Mesendoderm (in vitro differentiated cells): Measurements from ENCODE around the gene ARID1B.

Source experiments
- DNase-seq: peaks from one replicate; pipeline ENCODE4 v3.0.0; 2013
- H2AK5ac ChIP-seq: 2 replicates; pipeline ENCODE4 v1.6.1; 2013; ENCODE audit warnings: low read length, inconsistent platforms
- H2BK120ac ChIP-seq: 2 replicates; pipeline ENCODE4 v1.6.1; 2013; ENCODE audit warnings: low read depth, mild to moderate bottlenecking, low read length, moderate library complexity, mixed read lengths
- H2BK15ac ChIP-seq: replicated peaks from 2 replicates; pipeline ENCODE4 v1.6.1; 2013; ENCODE audit warnings: low read depth, mild to moderate bottlenecking, moderate library complexity
- H2BK5ac ChIP-seq: 2 replicates; pipeline ENCODE4 v1.6.1; 2013; ENCODE audit warnings: low read length, inconsistent platforms
- H3K18ac ChIP-seq: 2 replicates; pipeline ENCODE4 v1.6.1; 2013; ENCODE audit warnings: mild to moderate bottlenecking, low read length, mixed read lengths
- H3K23ac ChIP-seq: one replicate; pipeline ENCODE4 v1.6.1; 2013; ENCODE audit warnings: low read length
- H3K27ac ChIP-seq: 2 replicates; pipeline ENCODE4 v1.5.1; 2013; ENCODE audit warnings: low read depth, mild to moderate bottlenecking, inconsistent platforms, low read length, moderate library complexity
- H3K27me3 ChIP-seq: 2 replicates; pipeline ENCODE4 v1.6.1; 2013; ENCODE audit warnings: low read length, control low read depth, mild to moderate bottlenecking, inconsistent platforms; ENCODE audit not compliant: insufficient read depth, poor library complexity
- H3K36me3 ChIP-seq: 2 replicates; pipeline ENCODE4 v1.6.1; 2013; ENCODE audit warnings: low read length, inconsistent platforms; ENCODE audit not compliant: control insufficient read depth, insufficient read depth
- H3K4ac ChIP-seq: one replicate; pipeline ENCODE4 v1.6.1; 2013; ENCODE audit warnings: low read depth, mild to moderate bottlenecking, low read length, moderate library complexity
- H3K4me1 ChIP-seq: 2 replicates; pipeline ENCODE4 v1.6.1; 2013; ENCODE audit warnings: low read depth, low read length, inconsistent platforms; ENCODE audit not compliant: control insufficient read depth
- H3K4me2 ChIP-seq: 2 replicates; pipeline ENCODE4 v1.6.1; 2013; ENCODE audit warnings: low read length
- H3K4me3 ChIP-seq: 2 replicates; pipeline ENCODE4 v1.5.1; 2013; ENCODE audit warnings: mild to moderate bottlenecking, low read length
- H3K56ac ChIP-seq: one replicate; pipeline ENCODE4 v1.6.1; 2013; ENCODE audit warnings: low read length
- H3K79me1 ChIP-seq: 2 replicates; pipeline ENCODE4 v1.6.1; 2013; ENCODE audit warnings: low read length, inconsistent platforms
- H3K79me2 ChIP-seq: 2 replicates; pipeline ENCODE4 v1.6.1; 2013; ENCODE audit warnings: mild to moderate bottlenecking, low read length; ENCODE audit not compliant: control insufficient read depth, insufficient read depth
- H3K9ac ChIP-seq: 2 replicates; pipeline ENCODE4 v1.6.1; 2013; ENCODE audit warnings: low read length, inconsistent platforms
- H4K5ac ChIP-seq: one replicate; pipeline ENCODE4 v1.6.1; 2013; ENCODE audit warnings: low read length
- H4K8ac ChIP-seq: one replicate; pipeline ENCODE4 v1.6.1; 2013; ENCODE audit warnings: low read depth, mild to moderate bottlenecking, control low read depth, low read length, moderate library complexity
- WGBS: extraction: QIAGEN DNeasy Blood & Tissue Kit; methylation state at CpG from one replicate; pipeline ENCODE4 v1.1.7; 2013; ENCODE audit warnings: low lambda C conversion rate, missing lambda C conversion rate; ENCODE audit not compliant: insufficient coverage; ENCODE audit errors: extremely low coverage; 5-methylcytosine and 5-hydroxymethylcytosine counted together

ARID1B gene

DNA sequence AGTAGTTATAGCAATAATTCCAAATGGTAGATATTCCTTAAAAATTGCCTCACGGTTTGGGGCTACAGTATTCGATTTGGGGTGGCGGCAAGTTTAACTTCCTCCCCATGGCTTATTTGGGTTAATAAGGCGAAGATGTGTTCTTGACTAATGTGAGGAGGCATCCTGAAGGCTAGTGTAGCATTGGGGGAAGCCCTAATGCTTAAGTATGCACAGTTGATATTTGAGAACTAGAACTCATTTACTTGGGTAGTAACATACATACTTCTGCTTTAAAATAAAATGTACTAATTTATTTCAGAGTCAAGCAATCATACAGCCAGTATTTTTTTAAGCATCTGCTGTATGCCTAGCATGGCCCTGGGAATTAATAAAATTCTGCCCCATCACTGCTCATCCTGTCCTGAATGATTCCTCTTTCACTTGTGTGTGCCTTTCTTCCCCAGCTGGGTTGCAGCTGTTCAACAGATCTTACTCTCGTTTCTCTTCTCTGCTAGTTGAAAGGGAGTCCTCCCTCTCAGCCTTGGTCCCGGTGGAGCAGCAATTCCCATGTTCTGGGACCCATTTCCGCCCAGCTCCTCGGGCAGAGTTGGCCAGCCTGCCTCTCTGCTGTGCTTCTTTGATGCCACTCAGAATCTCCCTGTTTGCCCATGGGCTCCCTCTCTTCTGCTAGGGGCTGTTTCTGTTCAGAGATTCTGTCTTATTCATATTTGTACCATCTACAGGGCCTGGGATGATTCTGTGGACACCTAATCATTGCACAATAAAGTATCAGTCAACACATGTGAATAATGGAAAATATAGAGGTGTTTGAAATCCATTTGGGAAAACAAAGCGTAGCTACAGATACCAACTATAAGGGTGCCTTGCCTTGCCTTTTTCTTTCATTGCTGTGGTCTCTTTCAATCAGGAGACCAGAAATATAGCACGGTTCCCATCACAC, 104.8 kb downstream of the ARID1B start:
- H3K4ac ChIP-seq = no peak overlapping the region
- H3K79me1 ChIP-seq = peaks cover 30% of the 10 kb centered on the region
- H3K4me1 ChIP-seq = peaks cover 12% of the 10 kb centered on the region
- no peak overlapping the region for H2BK15ac ChIP-seq
- no peak overlapping the region for H2BK5ac ChIP-seq
- H3K56ac ChIP-seq = no peak overlapping the region
- no peak overlapping the region for H3K4me2 ChIP-seq
- no peak overlapping the region for H4K5ac ChIP-seq
- no peak overlapping the region for H2BK120ac ChIP-seq
- H3K23ac ChIP-seq = no peak overlapping the region
- H3K79me2 ChIP-seq = peaks cover 71% of the 10 kb centered on the region
- H4K8ac ChIP-seq = no peak overlapping the region
- H2AK5ac ChIP-seq = no peak overlapping the region
- H3K18ac ChIP-seq = no peak overlapping the region
- H3K27me3 ChIP-seq = no peaks in the 10 kb centered on the region
- H3K27ac ChIP-seq = no peak overlapping the region
- no peak overlapping the region for H3K4me3 ChIP-seq
- no peaks in the 10 kb centered on the region for H3K36me3 ChIP-seq
- no CpG with 5 or more reads among the region's 10 CpGs for WGBS
- DNase-seq = no peak
- no peak overlapping the region for H3K9ac ChIP-seq

DNA sequence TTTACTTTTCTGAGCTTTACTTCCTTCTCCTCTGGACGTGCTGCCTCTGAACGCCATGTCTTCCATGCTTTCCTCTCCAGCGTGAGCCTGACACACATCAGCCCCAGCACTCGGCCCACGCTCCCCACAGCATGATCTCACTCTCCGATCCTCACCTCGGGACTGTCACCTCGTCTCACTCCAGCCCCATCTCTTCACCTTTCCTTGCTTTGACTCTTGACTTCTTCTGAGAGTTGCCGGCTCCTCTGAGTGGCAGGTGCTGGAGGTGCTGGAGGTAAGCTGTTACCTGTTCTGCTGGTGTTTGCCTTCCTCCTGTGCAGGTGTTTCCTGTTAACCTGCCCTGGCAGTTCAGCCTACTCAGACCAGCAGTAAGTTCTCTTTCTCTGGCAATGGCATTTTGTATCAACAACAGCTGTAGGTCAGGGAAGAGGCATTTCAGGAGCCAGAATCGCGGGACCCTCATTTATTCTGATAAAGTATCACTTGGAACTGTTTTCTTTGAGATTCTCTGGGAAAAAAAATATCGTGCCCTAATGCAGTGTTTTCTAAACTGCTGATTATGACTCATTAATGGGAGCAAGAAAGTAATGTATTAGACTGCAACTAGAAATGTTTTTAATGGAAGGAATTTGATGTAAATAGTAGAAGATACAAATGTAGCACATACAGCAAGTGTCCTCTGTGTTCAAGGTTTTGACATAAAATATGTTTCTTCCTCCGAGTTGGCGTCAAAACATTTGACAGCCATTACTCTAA, 106.5 kb downstream of the ARID1B start:
- no peak overlapping the region for H3K56ac ChIP-seq
- no peak overlapping the region for H3K4me2 ChIP-seq
- peaks cover 20% of the 10 kb centered on the region for H3K79me1 ChIP-seq
- H2BK5ac ChIP-seq = no peak overlapping the region
- H3K27ac ChIP-seq = no peak overlapping the region
- H3K4me3 ChIP-seq = no peak overlapping the region
- no peak overlapping the region for H4K5ac ChIP-seq
- no peak overlapping the region for H3K18ac ChIP-seq
- peaks cover 10% of the 10 kb centered on the region for H3K4me1 ChIP-seq
- no peak overlapping the region for H3K9ac ChIP-seq
- no peak overlapping the region for H3K4ac ChIP-seq
- peaks cover 61% of the 10 kb centered on the region for H3K79me2 ChIP-seq
- no CpG with 5 or more reads among the region's 14 CpGs for WGBS
- H4K8ac ChIP-seq = no peak overlapping the region
- no peak overlapping the region for H3K23ac ChIP-seq
- H2AK5ac ChIP-seq = no peak overlapping the region
- H3K27me3 ChIP-seq = no peaks in the 10 kb centered on the region
- DNase-seq = no peak
- no peaks in the 10 kb centered on the region for H3K36me3 ChIP-seq
- H2BK15ac ChIP-seq = no peak overlapping the region
- no peak overlapping the region for H2BK120ac ChIP-seq

DNA sequence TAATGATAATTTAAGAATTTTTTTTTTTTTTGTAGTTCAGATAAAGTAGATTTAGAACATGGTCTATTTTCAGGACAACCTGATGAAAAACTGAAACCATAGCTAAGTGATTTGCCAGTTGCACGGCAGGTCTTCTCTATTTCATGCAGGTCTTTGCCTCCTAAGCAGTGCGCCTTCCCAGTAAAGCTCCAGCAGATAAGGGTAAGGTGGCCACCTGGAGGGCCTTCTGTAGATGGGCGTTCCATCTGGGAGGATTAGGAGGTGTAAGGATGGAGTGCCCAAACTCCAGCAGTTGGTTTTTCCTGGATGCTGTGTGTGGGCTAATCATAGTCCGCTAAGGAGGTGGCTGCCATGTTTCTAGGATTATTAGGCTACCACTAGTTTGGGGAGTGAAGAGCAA, 107.1 kb downstream of the ARID1B start:
- no peak overlapping the region for H3K56ac ChIP-seq

DNA sequence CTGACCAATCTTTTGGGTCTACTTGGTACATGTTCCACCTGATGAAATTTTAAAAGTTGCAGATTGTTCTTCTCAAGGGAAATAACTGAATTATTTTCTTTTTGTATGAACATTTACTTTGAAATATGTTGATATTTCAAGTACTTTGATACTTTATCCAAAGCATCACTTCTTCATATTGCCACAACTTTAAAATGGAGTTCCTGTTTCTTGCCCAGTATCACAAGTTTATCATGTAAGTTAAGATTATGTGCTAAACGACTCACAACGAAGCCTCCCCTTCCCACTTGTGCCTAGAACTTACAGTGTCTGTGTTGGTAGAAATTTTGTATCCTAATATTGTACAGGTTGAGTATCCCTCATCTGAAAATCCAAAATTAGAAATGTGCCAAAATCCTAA, 108.4 kb downstream of the ARID1B start:
- Histone ChIP-seq H3K79me1 (peaks cover 17% of the 10 kb centered on the region), H2BK120ac (no peak overlapping the region), H3K4me3 (no peak overlapping the region), H3K4me1 (no peaks in the 10 kb centered on the region), H2AK5ac (no peak overlapping the region), H2BK5ac (no peak overlapping the region), H3K23ac (no peak overlapping the region), H3K18ac (no peak overlapping the region), H3K79me2 (peaks cover 55% of the 10 kb centered on the region), H3K9ac (no peak overlapping the region), H3K27me3 (no peaks in the 10 kb centered on the region), H3K4ac (no peak overlapping the region), H4K8ac (no peak overlapping the region), H3K4me2 (no peak overlapping the region), H3K36me3 (no peaks in the 10 kb centered on the region), H3K56ac (no peak overlapping the region), H2BK15ac (no peak overlapping the region), H3K27ac (no peak overlapping the region), H4K5ac (no peak overlapping the region)
- WGBS = no CpG with 5 or more reads among the region's 2 CpGs
- DNase-seq = no peak

More for the DNA sequence above, 107.1 kb downstream of the ARID1B start:
- no peak overlapping the region for H3K18ac ChIP-seq
- no peak overlapping the region for H2BK15ac ChIP-seq
- no peak for DNase-seq
- no peak overlapping the region for H2BK5ac ChIP-seq
- H2AK5ac ChIP-seq = no peak overlapping the region
- peaks cover 56% of the 10 kb centered on the region for H3K79me2 ChIP-seq
- H4K8ac ChIP-seq = no peak overlapping the region
- peaks cover 16% of the 10 kb centered on the region for H3K79me1 ChIP-seq
- no peak overlapping the region for H3K4me2 ChIP-seq
- H3K23ac ChIP-seq = no peak overlapping the region
- no peak overlapping the region for H3K4ac ChIP-seq
- H3K36me3 ChIP-seq = no peaks in the 10 kb centered on the region
- H4K5ac ChIP-seq = no peak overlapping the region
- WGBS = no CpG with 5 or more reads among the region's 4 CpGs
- peaks cover 3% of the 10 kb centered on the region for H3K4me1 ChIP-seq
- H3K9ac ChIP-seq = no peak overlapping the region
- H2BK120ac ChIP-seq = no peak overlapping the region
- no peak overlapping the region for H3K27ac ChIP-seq
- no peaks in the 10 kb centered on the region for H3K27me3 ChIP-seq
- no peak overlapping the region for H3K4me3 ChIP-seq

DNA sequence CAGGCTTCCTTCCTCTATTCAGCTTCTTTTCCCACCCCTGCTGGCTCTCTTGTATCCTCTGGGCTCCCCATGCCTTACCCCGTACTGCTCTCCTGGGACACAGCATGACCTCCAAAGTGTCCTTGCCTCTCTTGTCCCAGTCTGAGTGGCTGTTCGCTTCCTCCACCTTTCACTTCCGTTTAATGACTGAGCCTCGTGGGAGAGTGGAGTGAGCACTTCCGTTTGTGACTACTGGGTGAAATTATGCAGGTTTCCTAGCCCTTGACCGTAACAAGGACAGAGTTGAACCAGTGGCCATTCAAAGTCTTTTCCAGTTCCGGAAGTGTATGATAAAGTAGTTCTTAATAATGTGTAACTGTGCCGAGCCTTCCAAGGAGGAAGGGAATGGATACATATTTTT, 109.2 kb downstream of the ARID1B start:
- Histone ChIP-seq H3K4me1 (no peaks in the 10 kb centered on the region), H3K36me3 (no peaks in the 10 kb centered on the region), H4K5ac (no peak overlapping the region), H3K18ac (no peak overlapping the region), H3K79me2 (peaks cover 50% of the 10 kb centered on the region), H3K27ac (no peak overlapping the region), H3K9ac (no peak overlapping the region), H2BK5ac (no peak overlapping the region), H4K8ac (no peak overlapping the region), H2AK5ac (no peak overlapping the region), H3K23ac (no peak overlapping the region), H3K4ac (no peak overlapping the region), H2BK120ac (no peak overlapping the region), H2BK15ac (no peak overlapping the region), H3K27me3 (no peaks in the 10 kb centered on the region), H3K4me3 (no peak overlapping the region), H3K4me2 (no peak overlapping the region), H3K56ac (no peak overlapping the region), H3K79me1 (peaks cover 17% of the 10 kb centered on the region)
- no CpG with 5 or more reads among the region's 8 CpGs for WGBS
- no peak for DNase-seq
